ENCODE data around the gene TUSC2. TPM values are rescaled to one million over a fixed set of nuclear protein-coding genes. Genes with fewer than 3 reads are reported as not detected.

The TUSC2 gene
- total and polyA plus RNA-seq, 12 donors: 23.7 to 59.1 (median 27.0) TPM

- no peak for TF ChIP-seq CTCF (IDR thresholded peaks at IDR 0.05)
- intact Hi-C loops (cut with DNase I): loop anchor here in 4 of 10 donors (5.0 to 10.0 kb wide), 4 partner anchors 50 to 85 kb away; partner anchors contain the start of genes GNAI2 (in 1 of the 4) and SEMA3B (in 1 of the 4)
- Histone ChIP-seq H3K4me3 (peak within 1 kb of the TSS; percentile 57 to 88 (median 80)), H3K27me3 (no peaks in the 10 kb centered on the region), H3K27ac (peak within 1 kb of the TSS; percentile 91 to 99 (median 97)), H3K36me3 (peaks cover 0 to 48% (median 23%) of the 10 kb centered on the region in 9 donors), H3K4me1 (peaks cover 32 to 90% (median 74%) of the 10 kb centered on the region in 9 donors), H3K9me3 (no peaks in the 10 kb centered on the region)
- ATAC-seq: peak; percentile 1 to 46 (median 32)
- WGBS, 2 donors: 33 to 43% methylated on average over 31 of the region's 31 CpGs
- DNase-seq: peak; percentile 82 to 87
Measured at GRCh38 chr3:50322386-50323091, 5.5 kb downstream of the TUSC2 start, which contains the start of gene HYAL2. TSS of gene HYAL2 (minus strand) at chr3:50322745. CDS start at chr3:50320489, 2,256 bp downstream.

GRCh38 chr3:50322115-50322385, 6.0 kb downstream of the TUSC2 start:
- peaks cover 30 to 90% (median 74%) of the 10 kb centered on the region in 9 donors for H3K4me1 ChIP-seq
- DNase-seq (no peak), ATAC-seq (no peak)
- H3K4me3 ChIP-seq: peak overlapping the region; percentile 57 to 88 (median 80)
- peak overlapping the region; percentile 91 to 99 (median 97) for H3K27ac ChIP-seq
- TF ChIP-seq CTCF (IDR thresholded peaks at IDR 0.05): peak in 1 of 9 donors; percentile 5
- H3K36me3 ChIP-seq: peaks cover 0 to 53% (median 28%) of the 10 kb centered on the region in 9 donors
- H3K9me3 ChIP-seq: no peaks in the 10 kb centered on the region
- intact Hi-C loops (cut with DNase I): loop anchor here in 4 of 10 donors (5.0 to 10.0 kb wide), 4 partner anchors 50 to 85 kb away; partner anchors contain the start of genes GNAI2 (in 1 of the 4) and SEMA3B (in 1 of the 4)
- no peaks in the 10 kb centered on the region for H3K27me3 ChIP-seq
- WGBS, 2 donors: 18 to 21% methylated on average over 14 of the region's 14 CpGs

- H3K36me3 ChIP-seq: peaks cover 0 to 55% (median 31%) of the 10 kb centered on the region in 9 donors
- TF ChIP-seq CTCF (IDR thresholded peaks at IDR 0.05): peak; percentile 28 to 79 (median 64)
- 1% methylated on average over 58 to 59 of the region's 59 CpGs for WGBS, 2 donors
- no peaks in the 10 kb centered on the region for H3K27me3 ChIP-seq
- peak; percentile 60 to 79 (median 74) for ATAC-seq
- peak; percentile 90 to 91 for DNase-seq
- H3K4me3 ChIP-seq: peak overlapping the region; percentile 57 to 88 (median 80)
- H3K4me1 ChIP-seq: peaks cover 29 to 90% (median 71%) of the 10 kb centered on the region in 9 donors
- intact Hi-C loops (cut with DNase I): loop anchor here in 5 of 10 donors (1.0 to 10.0 kb wide), 6 partner anchors 18 to 84 kb away; partner anchors contain the start of genes GNAI2 (in 1 of the 5), HYAL1 (in 1 of the 5) and SEMA3B (in 1 of the 5)
- H3K27ac ChIP-seq: peak overlapping the region; percentile 91 to 99 (median 97)
- H3K9me3 ChIP-seq: no peaks in the 10 kb centered on the region
Measured at GRCh38 chr3:50321336-50322114, 6.5 kb downstream of the TUSC2 start.

GRCh38 chr3:50320853-50321335, 7.1 kb downstream of the TUSC2 start:
- no peaks in the 10 kb centered on the region for H3K27me3 ChIP-seq
- intact Hi-C loops (cut with DNase I): loop anchor here in 5 of 10 donors (1.0 to 10.0 kb wide), 6 partner anchors 18 to 84 kb away; partner anchors contain the start of genes GNAI2 (in 1 of the 5), HYAL1 (in 1 of the 5) and SEMA3B (in 1 of the 5)
- peak overlapping the region; percentile 57 to 88 (median 80) for H3K4me3 ChIP-seq
- H3K9me3 ChIP-seq: no peaks in the 10 kb centered on the region
- no peak for TF ChIP-seq CTCF (IDR thresholded peaks at IDR 0.05)
- H3K27ac ChIP-seq: peak overlapping the region; percentile 91 to 99 (median 97)
- H3K4me1 ChIP-seq: peaks cover 29 to 88% (median 71%) of the 10 kb centered on the region in 9 donors
- DNase-seq (peak; percentile 82 to 83), ATAC-seq (peak; percentile 27 to 69 (median 44))
- peaks cover 0 to 57% (median 37%) of the 10 kb centered on the region in 9 donors for H3K36me3 ChIP-seq
- WGBS, 2 donors: 0 to 1% methylated on average over 37 to 45 of the region's 45 CpGs
